Adrenal gland (tissue), 5 donors: ENCODE measurements around the gene TMEM98.
A peak's percentile ranks its signal among the peaks of the same experiment; 100 is the strongest.

Source experiments
- CTCF ChIP-seq, 6 experiments: fragments of 450-650 bp in 4 of 6; fragments of 200-600 bp in 2 of 6; sonication (generic) in 1 of 6; IDR thresholded peaks; 1 replicate in 5 of 6; 2 replicates in 1 of 6; pipeline versions ENCODE4 v1.5.1 to v1.8.0; 2016 to 2021; ENCODE audit warnings: antibody characterized with exemption in 6 of 6, mild to moderate bottlenecking in 2 of 6, moderate library complexity in 1 of 6
- POLR2A ChIP-seq, 2 donors: fragments of 450-650 bp; IDR thresholded peaks; one replicate each; pipeline ENCODE4 v1.6.1; 2017; ENCODE audit warnings: antibody characterized with exemption in 2 of 2, mild to moderate bottlenecking in 2 of 2, moderate library complexity in 1 of 2
- donor health status: DM: no; HTN: no; CAD: no.

GRCh38 chr17:32936894-32937500 is 9.0 kb downstream of the TMEM98 start:
- TF ChIP-seq CTCF (IDR thresholded peaks at IDR 0.05) (peak; percentile 65 to 83 (median 78)), POLR2A (IDR thresholded peaks at IDR 0.05) (no peak)
